Umbilical cord (tissue), 2 donors: ENCODE data around the gene QRICH1. TPM values are rescaled to one million over a fixed set of nuclear protein-coding genes. Genes with fewer than 3 reads are reported as not detected.

ENCODE experiments used
- DNase-seq: peaks from one replicate; pipeline ENCODE4 v3.0.0-alpha.2; 2015; ENCODE audit warnings: low spot score
- total RNA-seq: library from RNA; depleted of rRNA; stranded (reverse); fragments of >200 nt; gene quantifications from one replicate; pipeline ENCODE4 v1.2.3, GENCODE V29; 2014; ENCODE audit warnings: low replicate concordance; ENCODE audit not compliant: insufficient read depth

The QRICH1 gene, protein sequence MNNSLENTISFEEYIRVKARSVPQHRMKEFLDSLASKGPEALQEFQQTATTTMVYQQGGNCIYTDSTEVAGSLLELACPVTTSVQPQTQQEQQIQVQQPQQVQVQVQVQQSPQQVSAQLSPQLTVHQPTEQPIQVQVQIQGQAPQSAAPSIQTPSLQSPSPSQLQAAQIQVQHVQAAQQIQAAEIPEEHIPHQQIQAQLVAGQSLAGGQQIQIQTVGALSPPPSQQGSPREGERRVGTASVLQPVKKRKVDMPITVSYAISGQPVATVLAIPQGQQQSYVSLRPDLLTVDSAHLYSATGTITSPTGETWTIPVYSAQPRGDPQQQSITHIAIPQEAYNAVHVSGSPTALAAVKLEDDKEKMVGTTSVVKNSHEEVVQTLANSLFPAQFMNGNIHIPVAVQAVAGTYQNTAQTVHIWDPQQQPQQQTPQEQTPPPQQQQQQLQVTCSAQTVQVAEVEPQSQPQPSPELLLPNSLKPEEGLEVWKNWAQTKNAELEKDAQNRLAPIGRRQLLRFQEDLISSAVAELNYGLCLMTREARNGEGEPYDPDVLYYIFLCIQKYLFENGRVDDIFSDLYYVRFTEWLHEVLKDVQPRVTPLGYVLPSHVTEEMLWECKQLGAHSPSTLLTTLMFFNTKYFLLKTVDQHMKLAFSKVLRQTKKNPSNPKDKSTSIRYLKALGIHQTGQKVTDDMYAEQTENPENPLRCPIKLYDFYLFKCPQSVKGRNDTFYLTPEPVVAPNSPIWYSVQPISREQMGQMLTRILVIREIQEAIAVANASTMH
- total RNA-seq, result 49.4 TPM

DNA sequence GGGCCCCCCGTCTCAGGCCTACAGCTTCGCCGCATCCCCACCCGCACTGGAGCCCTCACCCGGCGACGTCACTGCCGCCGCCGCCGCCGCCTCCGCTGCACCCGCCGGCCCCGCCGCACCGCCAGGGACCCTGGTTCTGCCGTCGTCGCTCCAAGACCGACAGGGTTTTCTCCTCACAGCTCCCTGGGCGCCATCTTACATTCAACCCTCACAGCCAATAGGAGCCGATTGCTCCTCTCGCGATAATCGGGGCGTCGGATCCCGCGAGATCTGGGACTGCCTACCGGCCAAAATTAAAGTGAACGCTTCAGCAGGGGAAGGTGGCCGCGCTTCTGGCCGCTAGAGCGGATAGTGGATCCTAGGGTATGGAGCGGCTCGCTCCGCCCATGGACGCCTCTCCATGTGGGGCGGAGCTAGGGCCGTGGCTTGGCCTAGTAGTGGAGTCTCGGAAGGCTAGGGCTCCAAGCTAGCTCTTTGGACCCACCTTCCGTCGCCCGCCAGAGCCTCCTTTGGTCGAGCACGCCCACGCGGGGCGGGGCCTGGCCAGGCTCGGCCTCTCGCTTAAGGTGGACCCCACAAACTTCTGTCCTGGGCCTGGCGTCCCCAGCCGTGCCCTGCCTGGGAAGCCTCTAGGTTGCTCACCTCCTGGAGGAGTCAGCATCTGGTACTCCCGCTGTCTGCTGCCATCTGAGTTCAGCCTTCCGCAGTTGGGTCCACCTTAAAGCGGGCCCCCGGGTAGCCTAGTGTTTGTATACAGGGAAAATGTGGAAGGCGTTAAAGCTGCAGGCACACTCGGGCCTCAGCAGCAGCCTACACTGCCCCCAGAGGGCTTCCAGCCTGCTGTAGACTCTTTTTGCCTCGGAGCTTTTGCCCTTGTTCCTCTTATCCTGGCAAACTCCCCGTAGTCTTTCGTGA, at the start of gene QRICH1:
Gene QRICH1 (minus strand): TSS at position 219 of the 915 bp plus-strand sequence. CDS start 17,054 bp downstream, outside the sequence.
- DNase-seq, result peak; percentile 100

DNA sequence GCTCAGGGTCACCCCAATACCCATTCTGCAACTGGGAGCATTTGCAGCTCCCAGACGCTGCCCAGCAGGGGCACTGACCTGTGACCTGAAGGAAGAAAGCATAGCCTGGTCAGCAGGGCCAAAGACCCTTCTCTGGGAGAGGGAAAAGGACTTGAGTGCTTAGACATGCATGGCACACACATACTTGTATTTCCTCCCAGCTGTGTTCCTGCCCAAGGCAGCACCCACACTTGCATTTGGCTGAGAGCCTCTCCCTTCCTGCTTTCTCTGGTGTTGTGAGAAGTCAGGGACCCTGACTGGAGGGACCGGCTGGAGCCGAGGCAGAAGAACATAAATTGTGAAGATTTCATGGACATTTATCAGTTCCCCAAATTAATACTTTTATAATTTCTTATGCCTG, 46.2 kb upstream of the QRICH1 start:
- no peak for DNase-seq

DNA sequence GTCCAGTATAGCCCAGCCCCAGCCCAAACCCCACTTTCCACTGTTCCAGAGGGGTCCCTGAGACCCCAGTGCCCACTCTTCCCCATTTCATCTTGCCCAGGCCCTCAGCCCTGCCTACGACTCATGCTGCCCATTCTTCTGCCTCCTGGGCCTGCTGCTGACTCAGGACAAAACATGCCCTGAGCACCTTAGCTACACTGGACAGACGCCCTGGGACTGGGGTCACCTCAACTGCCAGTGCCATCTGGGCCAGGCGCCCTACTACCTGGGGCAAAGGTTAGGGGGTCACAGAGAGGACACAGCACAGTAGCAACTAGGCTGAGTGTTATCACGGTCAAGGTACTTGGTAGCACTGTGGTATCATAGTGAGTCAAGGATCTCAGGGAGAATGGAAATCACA, 41.6 kb upstream of the QRICH1 start:
- DNase-seq, result no peak

DNA sequence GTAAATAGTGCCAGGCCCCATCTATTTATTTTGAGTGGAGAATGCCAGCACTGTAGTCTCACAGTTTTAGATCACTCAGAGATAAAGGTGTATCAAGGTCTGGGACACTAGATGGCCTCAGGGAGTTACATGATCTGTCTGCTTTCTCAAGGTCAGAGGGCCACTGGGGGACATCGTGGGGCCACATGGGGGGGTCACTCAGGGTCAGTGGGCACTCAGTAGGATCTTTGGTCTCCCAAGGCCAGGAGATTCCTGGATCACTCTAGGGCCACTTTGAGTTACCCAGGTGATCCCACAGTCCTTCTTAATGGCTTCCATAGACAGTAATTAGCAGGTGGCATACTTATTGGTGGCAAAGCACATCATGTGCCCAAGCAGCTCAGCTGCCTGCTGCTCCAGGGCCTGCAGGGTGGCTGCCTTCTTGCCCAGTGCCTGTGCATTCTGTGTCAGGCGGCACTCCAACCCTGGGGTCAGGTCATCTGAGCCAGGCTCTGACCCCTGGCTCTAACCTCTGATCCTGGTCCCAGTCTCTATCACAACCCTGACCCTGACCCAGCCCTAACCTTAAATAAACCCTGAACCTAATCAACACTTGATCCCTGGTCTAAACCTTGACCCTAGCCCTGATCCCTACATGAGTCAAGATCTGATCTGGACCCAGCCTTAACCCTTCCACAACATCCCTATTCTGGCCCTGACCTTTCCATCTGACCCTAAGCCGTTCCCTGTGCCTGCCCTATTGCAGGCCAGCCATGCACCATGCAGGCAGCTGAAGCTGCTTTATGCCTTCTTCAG, 40.8 kb upstream of the QRICH1 start:
- no peak for DNase-seq

DNA sequence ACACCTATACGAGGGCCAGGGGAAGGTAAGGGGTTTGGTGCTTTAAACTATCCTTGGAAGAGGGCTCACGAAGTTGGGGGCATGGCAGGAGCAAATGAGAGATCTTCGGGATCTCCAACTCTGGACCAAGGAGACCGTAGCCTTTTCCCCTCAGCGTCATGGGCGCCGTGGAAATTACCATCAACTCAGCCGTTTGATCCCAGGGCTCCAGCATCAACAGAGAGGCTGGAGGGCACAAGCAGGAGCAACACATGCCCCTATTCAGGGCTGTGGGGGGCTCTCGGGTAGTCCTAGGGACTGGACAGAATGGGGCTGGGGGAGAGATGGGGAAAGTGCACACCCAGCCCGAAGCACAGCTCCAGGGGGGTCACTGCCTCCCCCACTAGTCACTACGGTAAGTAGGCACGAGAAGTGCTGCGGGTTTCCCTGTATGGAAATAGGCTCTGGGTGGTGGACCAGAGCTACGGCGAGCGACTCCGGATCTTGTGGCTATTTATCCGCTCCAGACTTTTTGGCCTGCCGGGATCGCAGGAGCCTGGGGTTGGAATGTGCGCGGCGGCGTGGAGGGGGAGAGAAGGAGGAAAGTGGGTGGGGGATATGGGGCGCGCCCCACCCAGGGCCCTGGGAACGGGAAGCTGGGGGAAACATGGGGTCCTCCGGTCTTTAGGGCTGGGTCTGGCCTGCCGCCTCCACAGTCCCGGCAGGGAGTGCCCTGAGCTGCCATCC, 39.5 kb upstream of the QRICH1 start:
- DNase-seq, result peak; percentile 95

DNA sequence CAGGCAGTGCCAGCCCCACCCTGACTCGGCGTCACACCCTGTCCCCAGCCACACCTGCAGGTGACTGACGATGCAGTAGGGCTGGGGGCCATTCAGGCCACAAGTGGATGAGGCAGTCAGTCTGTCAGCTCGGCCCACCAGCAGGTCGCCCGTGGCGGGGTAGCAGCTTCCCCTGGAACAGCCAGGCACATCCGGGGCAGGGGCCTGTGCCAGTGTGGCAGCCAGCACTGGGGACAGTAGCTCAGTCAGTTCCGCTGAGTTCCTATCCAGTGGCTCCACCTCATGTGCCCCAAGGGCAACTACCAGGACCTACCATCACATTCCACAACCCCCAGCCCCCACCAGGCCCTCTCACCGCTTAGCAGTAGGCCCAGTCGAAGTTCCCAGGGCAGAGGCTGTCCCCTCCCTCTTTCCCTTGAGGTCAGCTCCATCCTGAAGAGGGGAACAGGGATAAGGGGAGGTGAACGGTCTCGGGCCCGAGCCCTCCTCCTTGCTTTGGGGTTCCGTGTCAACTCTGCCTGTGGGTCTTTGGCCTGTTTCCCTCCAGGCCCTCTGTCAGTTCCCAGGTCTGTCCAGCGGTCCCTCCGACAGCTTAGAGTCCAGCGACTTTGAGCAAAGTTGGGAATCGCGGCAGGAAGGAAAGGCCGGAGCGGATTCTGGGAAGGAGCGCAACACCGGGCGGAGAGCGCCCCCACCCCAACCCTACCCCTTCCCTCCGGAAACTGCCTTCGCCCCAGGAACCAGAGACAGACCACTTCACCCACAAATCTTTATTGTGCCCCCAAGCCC, 38.8 kb upstream of the QRICH1 start, which contains the start of gene LAMB2:
Gene LAMB2 (minus strand): TSS at position 614 of the 789 bp plus-strand sequence. CDS start 183 bp downstream, at position 431.
- peak; percentile 91 for DNase-seq

DNA sequence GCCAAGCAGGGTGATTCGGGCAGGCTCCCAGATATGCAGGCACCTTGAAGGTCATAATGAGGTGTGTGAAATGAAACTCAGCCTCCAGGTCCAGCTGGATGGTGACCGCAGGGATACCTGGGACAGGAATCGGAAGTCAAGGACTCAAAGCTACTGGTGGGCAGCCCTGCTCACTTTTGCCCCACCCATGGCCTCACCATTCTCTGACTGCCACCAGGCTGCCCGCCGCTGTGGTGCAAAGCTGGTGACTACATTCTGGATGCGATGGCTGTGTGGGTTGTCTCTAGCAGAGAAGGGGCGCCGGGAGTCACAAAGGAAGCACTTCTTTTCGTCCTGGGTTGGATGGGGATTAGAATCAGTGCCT, 38.2 kb upstream of the QRICH1 start:
- DNase-seq, result no peak

DNA sequence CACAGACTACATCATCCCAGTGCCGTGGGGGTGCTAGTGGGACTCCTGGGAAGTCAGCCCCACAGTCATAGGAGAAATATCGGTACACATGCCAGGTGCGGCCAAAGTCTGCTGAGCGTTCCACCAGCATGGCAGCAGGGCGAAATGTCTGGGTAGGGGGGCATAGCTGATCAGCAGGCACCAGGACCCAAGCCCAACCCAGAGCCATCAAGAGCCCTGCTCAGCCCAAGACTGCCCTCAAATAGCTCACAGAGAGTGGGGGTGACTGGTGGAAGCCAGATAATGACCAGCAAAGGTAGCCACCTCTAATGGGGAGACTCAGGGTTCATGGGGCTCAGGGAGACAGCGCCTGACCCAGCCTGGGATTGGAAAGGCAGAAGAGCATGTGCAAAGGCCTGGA, 37.7 kb upstream of the QRICH1 start:
- DNase-seq, result no peak

DNA sequence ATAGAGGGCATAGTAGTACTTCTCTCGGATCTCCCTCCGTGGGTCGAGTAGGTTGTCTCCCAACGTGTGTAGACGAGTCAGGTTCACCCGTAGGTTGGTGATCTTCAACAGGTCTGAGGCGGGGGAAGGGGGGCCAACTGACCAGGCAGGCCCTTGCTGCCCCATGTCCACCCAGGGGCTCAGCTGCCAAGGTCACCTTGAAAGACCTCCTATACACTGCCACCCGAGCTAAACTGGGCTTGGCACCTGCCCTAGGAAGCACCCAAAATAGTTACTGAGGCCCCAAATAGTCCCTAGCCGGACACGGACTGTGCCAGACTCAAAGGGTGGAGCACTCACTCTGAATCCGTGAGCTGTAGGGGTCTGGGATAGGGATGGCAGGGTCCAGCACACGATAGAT, 37.2 kb upstream of the QRICH1 start:
- no peak for DNase-seq

DNA sequence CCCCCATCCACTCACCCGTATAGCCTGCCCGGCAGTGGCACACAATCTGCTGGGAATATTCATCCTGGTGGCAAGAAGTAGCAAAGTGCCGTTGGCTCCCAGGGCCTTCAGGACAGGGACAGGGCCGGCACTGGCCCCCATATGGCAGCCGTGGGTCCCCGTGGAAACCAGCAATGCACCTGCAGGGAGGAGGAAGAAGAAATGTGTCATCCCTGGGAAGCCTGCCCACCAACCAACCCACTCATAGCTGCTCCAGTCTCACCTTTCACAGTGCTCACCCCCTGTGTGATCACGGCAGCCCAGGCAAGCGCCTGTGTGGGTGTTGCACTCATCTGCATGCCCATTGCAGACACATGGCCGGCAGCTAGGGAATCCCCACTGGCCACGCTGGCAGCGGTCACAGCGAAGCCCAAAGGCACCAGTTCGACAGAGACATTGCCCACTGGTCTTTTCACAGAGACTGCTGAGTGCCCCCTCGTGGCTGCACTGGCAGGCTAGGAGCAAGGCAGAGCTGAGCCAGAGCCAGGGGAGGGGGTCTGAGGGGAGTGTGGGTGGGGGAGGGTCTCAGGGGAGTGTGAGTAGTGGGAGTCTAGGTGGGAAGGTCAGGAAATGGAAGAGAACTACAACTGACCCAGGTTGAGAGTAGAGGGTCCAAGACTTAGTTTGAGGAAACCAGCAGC, 31.3 kb upstream of the QRICH1 start:
- no peak for DNase-seq

DNA sequence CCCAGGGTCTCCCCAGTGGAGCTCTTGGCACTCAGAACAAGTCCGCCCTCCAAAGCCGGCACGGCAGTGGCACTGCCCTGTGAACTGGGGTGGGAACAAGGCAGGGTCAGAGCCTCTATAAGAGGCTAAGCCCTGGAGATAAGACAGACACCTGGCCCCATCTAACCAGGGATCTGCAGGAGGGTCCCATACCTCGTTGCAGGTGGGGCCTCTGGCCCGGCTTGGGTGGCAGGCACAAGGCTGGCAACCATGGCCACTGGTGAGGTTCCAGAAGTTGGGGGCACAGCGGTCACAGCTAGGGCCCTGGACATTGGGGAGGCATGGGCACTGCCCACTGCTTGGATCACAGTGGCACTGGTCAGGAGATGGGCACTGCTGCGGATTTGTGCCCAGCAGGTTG, 30.3 kb upstream of the QRICH1 start:
- DNase-seq, result no peak

DNA sequence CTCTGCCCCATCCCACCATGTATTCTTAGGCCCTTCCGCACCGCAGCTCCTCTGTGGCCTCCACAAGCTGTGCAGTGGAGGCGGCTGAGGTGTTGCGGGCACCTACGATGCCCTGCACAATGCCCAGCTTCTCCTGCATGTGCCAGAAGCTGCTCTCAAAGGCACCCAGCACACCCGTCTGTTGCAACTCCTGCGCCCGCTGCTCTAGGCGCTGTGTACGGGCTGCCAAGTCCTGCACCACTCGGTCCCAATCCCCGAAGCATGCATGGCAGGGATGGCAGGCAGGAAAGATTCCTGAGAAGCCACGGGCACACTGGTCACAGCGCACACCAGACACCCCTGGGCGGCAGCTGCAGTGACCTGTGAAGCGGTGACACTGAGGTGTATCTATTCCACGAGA, 29.8 kb upstream of the QRICH1 start:
- no peak for DNase-seq

DNA sequence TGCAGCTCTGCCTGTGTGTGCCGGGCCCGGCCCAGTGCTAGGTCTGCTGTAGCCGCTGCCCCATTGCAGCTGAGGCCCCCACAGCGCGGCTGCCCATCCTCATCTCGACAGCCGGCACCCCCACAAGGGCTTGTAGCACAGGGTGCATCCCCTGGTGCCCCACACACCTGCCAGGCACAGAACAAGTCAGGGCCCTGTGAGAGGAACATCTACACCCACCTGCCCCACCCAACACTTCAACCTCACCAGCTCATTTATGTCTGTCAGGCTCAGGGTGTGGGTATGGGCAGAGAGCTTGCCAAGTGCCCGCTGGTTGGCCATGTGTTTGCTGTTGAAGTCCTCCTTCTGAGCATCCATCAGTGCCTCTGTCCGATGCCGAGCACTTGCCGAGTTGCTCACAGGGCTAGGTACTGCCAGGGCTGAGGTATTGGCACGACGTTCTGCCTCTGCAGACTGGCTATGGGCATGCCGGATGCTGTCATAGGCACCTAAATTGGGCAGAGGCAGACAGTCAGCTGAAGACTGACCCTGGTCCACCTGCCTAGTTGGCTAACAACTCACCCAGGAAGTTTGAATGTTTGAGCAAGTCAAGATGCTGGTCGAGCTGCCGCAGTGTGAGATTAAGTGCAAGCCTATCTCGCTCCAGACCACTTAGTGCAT, 29.1 kb upstream of the QRICH1 start:
- DNase-seq, result no peak

DNA sequence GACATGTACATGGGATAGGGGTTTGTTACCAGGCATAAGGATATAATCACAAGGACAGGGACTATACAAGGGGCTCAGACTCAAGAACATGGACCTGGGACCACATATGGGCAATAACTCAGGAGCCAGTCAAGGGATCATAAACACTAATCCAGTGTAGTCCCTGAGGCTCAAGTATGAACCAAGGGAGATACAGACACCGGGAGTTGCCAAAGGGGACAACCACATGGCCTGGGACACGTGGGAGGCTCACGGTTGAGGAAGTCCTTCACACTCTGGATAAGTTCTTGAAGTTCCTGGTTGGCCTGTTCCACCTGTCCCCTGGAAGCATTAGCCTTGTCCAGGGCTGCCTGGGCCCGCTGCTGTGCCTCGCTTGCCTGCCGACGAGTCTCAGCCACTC, 28.6 kb upstream of the QRICH1 start:
- no peak for DNase-seq

DNA sequence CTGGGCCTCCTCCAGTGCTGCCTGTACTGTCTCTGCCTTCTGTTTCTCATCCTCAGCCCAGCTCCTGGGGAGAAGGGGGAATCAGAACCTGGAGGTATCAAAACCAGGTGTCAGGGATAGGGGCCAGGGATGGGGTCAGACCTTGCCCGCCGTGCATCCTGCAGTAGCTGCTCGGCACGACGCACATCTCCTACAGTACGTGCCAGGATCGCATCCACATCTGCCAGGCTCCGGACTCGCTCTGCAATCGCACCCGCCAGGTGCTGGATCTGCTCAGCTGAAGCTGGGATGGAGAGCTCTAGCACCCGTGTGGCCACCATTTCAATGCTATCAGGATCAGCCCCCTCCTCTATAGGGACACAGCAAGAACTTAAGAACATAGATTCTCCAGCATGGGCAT, 28.2 kb upstream of the QRICH1 start:
- DNase-seq, result no peak

DNA sequence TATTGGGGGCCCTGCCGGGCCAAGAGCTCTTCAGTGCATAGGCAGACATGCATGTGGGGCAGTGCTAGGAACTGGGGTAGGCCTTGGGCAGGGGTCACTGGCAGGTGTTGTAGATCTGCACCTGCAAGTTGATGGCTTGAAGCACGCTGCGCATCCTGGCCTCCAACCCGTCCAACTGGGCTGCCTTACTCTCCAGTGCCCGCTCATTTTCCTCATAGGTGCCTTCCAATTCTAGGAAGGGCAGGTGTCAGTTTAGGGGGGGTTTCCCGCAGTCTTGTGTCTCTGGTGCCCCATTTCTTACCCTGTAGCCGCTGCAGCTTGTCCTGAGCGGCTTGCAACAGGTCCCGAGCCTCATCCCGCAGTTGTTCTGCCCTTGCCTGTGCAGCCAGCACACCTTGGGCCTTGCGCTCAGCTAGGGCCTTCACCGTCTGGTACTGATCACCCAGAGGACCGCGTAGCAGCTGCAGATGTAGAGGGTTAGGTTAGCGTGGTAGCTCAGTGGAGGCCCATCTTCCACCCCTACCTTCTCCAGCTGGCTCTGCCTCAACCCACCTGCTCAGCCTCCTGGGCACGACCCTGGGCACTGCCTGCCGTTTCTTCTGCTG, 27.4 kb upstream of the QRICH1 start:
- DNase-seq, result no peak

DNA sequence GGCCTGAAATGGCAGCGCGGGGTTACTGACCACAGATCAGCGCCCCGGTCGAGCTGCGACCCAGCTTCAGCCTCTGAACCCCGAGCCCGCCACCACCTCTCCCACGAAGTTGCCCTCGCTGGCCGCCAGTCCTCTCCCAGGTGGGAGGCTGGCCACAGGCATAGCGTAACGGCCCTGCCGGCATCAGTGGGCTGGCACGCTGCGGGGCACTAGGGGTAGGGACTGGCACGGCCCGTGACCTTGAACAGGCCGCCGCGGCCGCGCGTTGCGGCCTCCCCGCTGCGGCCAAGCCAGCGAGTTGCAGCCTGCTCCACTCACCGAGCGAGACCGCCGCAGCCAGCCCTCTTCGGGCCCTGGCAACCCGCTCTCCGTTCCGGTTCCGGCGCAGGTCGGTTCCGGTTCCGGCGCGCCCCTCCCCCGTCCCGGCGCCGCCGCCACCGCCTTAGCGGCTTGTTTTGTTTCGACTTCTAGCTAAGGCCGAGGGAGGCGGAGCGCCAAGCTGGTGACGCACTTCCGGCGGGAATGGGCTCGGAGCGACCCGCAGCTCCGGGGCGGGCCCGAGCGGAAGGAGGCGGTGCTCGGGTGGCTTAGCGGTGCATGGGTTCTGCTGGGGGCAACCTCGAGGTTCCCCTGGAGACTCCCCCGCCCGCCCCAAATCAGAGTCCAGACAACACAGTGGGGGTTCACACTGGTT, 26.7 kb upstream of the QRICH1 start, which contains the start of gene USP19:
Gene USP19 (minus strand): TSS at position 386 of the 694 bp plus-strand sequence. CDS start 1,678 bp downstream, outside the sequence.
- DNase-seq, result peak; percentile 93
